ENCODE results near the gene SLC13A1.
"Not testable (repeated sequence)": the region's sequence is repeated elsewhere in the genome, so short reads cannot be mapped to it uniquely, and the experiment has no call there.

Gene SLC13A1

GRCh38 chr7:123126171-123126570 lies 73.6 kb downstream of the SLC13A1 start:
- DNase-seq (ENCODE audit: low spot score) = no peak

- no peak for DNase-seq (ENCODE audit: low spot score)
Observed at GRCh38 chr7:123125231-123125630, 74.5 kb downstream of the SLC13A1 start.

GRCh38 chr7:123122916-123123315 lies 76.9 kb downstream of the SLC13A1 start:
- no peak for DNase-seq (ENCODE audit: low spot score)

DNA sequence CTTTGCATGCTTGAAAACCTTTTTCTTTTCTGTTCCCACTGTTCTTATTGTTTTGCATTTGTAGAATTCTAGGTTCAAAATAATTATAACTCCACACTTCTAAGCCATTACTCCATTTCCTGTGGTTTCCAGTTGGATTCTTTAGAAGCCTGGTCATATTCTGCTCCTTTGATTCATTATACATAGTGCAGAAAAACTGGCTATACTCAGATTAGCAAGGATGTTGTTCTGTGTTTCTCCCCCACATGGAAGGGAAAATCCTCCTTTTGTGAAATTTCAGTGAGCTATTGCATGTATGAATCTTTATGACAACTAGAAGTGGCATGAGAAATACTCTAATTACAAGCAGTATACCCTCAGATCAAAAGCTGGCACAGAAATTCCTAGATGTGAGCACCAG lies 79.5 kb downstream of the SLC13A1 start:
- DNase-seq (ENCODE audit: low spot score) = no peak

GRCh38 chr7:123115331-123115730 lies 84.4 kb downstream of the SLC13A1 start:
- no peak for DNase-seq (ENCODE audit: low spot score)

GRCh38 chr7:123114288-123114687 lies 85.5 kb downstream of the SLC13A1 start:
- DNase-seq (ENCODE audit: low spot score) = no peak

GRCh38 chr7:123112833-123113232 lies 86.9 kb downstream of the SLC13A1 start:
- DNase-seq (ENCODE audit: low spot score) = no peak

GRCh38 chr7:123099712-123100111 lies 100.1 kb downstream of the SLC13A1 start:
- no peak for DNase-seq (ENCODE audit: low spot score)

- no peak for DNase-seq (ENCODE audit: low spot score)
Observed at GRCh38 chr7:123096976-123097375, 102.8 kb downstream of the SLC13A1 start.

DNA sequence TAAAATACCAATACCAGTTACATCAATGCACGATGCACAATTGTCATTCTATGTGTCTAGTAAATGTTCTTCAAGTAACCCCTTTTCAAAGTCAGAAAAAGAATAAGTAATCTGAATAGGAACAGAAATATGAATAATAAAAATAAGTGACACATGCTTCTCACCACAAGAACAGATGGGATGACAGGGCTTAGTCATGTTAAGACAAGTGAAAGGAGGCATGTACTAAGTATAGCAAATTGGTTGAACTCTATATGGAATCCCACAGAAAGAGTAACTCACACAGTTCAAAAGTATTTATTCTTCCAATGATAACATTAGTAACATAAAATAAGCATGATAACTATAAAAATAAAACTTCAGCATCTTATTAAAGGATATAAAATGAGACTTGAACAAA lies 103.3 kb downstream of the SLC13A1 start:
- no peak for DNase-seq (ENCODE audit: low spot score)

- DNase-seq (ENCODE audit: low spot score) = no peak
Observed at GRCh38 chr7:123090456-123090855, 109.3 kb downstream of the SLC13A1 start.

DNA sequence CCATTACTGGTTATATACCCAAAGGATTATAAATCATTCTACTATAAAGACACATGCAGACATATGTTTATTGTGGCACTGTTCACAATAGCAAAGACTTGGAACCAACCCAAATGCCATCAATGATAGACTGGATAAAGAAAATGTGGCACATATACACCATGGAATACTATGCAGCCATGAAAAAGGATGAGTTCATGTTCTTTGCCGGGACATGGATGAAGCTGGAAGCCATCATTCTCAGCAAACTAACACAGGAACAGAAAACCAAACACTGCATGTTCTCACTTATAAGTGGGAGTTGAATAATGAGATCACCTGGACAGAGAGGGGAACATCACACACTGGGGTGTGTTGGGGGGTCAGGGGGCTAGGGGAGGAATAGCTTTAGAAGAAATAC lies 112.9 kb downstream of the SLC13A1 start:
- DNase-seq (ENCODE audit: low spot score) = not testable (repeated sequence)

GRCh38 chr7:123084861-123085260 lies 114.9 kb downstream of the SLC13A1 start:
- DNase-seq (ENCODE audit: low spot score) = not testable (repeated sequence)

DNA sequence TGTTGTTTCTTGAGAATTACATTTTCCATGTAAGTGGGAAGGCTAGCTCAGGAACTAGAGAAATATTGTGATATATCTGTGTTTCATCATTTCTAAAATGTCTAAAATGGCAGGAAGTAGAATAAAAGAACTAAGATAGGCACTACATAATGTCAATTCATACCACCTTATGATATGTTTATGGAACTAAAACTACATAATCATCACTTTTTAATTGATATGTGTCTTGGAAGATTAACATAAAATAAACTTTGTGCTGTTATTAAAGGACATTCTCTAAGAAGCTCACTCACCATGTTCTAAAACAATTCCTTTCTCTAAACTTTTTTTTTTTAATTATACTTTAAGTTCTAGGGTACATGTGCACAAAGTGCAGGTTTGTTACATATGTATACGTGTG lies 120.7 kb downstream of the SLC13A1 start:
- no peak for DNase-seq (ENCODE audit: low spot score)

GRCh38 chr7:123075838-123076467 lies 123.8 kb downstream of the SLC13A1 start:
- no peak for DNase-seq (ENCODE audit: low spot score)

DNA sequence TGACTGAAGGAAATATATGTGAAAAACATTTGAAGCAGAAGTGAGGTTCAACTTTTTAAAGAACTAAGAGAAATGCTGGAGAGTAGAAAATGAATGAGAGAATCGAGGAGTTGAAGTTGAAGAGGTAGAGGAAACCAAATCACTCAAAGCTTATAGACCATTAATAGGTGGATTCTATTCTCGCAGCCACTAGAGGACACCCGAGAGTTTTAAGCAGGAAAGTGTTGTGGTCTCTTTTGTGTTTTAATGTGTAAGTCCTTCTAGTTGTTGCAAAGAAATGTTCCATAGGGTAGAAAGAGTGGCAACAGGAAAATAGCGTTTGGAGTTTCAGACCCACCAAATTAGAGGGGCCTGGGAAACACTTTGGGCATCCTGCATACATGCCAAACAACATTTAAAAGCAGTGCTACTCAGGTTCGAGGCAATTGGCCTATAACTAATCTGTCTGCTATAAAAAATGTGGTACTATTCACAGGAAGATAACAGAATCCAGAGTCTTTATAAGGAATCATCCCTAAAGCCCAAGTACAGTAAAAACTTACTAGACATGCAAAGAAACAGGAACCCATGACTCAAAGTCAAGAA lies 129.0 kb downstream of the SLC13A1 start:
- DNase-seq (ENCODE audit: low spot score) = no peak

- DNase-seq (ENCODE audit: low spot score) = no peak
Observed at GRCh38 chr7:123067814-123068213, 132.0 kb downstream of the SLC13A1 start.
